ENCODE results near the gene NEURL2.

The NEURL2 gene

GRCh38 chr20:45918779-45919537, 27.9 kb upstream of the NEURL2 start:
- Histone ChIP-seq H3K27me3 (ENCODE audit: control insufficient read depth, insufficient read depth, low read length) (no peaks in the 10 kb centered on the region), H3K4me1 (peaks cover under 1% of the 10 kb centered on the region), H3K36me3 (ENCODE audit: control insufficient read depth, insufficient read depth, low read length) (no peaks in the 10 kb centered on the region), H3K9me3 (ENCODE audit: control insufficient read depth, low read length) (no peaks in the 10 kb centered on the region), H3K79me2 (no peaks in the 10 kb centered on the region), H3K9ac (no peak overlapping the region), H3K4me2 (ENCODE audit: low read length) (no peak overlapping the region), H3K27ac (peak overlapping the region; percentile 24), H2AFZ (no peak overlapping the region), H3K4me3 (ENCODE audit: low read depth, low read length) (no peak overlapping the region)
- no peak for TF ChIP-seq CTCF (IDR thresholded peaks at IDR 0.05)

- no peak overlapping the region for H3K4me2 ChIP-seq (ENCODE audit: low read length)
- no peak overlapping the region for H2AFZ ChIP-seq
- H3K9me3 ChIP-seq (ENCODE audit: control insufficient read depth, low read length), result no peaks in the 10 kb centered on the region
- H3K36me3 ChIP-seq (ENCODE audit: control insufficient read depth, insufficient read depth, low read length), result no peaks in the 10 kb centered on the region
- no peak overlapping the region for H3K4me3 ChIP-seq (ENCODE audit: low read depth, low read length)
- TF ChIP-seq CTCF (IDR thresholded peaks at IDR 0.05), result no peak
- peak overlapping the region; percentile 3 for H3K27ac ChIP-seq
- no peaks in the 10 kb centered on the region for H3K4me1 ChIP-seq
- no peaks in the 10 kb centered on the region for H3K79me2 ChIP-seq
- no peak overlapping the region for H3K9ac ChIP-seq
- no peaks in the 10 kb centered on the region for H3K27me3 ChIP-seq (ENCODE audit: control insufficient read depth, insufficient read depth, low read length)
Measured at GRCh38 chr20:45918182-45918737, 27.3 kb upstream of the NEURL2 start.

GRCh38 chr20:45917790-45918141, 26.8 kb upstream of the NEURL2 start:
- Histone ChIP-seq H3K27ac (peak overlapping the region; percentile 3), H2AFZ (no peak overlapping the region), H3K36me3 (ENCODE audit: control insufficient read depth, insufficient read depth, low read length) (no peaks in the 10 kb centered on the region), H3K9ac (no peak overlapping the region), H3K79me2 (no peaks in the 10 kb centered on the region), H3K4me1 (no peaks in the 10 kb centered on the region), H3K9me3 (ENCODE audit: control insufficient read depth, low read length) (no peaks in the 10 kb centered on the region), H3K27me3 (ENCODE audit: control insufficient read depth, insufficient read depth, low read length) (no peaks in the 10 kb centered on the region), H3K4me2 (ENCODE audit: low read length) (no peak overlapping the region), H3K4me3 (ENCODE audit: low read depth, low read length) (no peak overlapping the region)
- no peak for TF ChIP-seq CTCF (IDR thresholded peaks at IDR 0.05)

GRCh38 chr20:45913116-45913515, 22.1 kb upstream of the NEURL2 start:
- Histone ChIP-seq H3K4me3 (ENCODE audit: low read depth, low read length) (no peak overlapping the region), H3K27me3 (ENCODE audit: control insufficient read depth, insufficient read depth, low read length) (no peaks in the 10 kb centered on the region), H3K9ac (no peak overlapping the region), H3K4me1 (peaks cover 8% of the 10 kb centered on the region), H3K27ac (no peak overlapping the region), H3K79me2 (no peaks in the 10 kb centered on the region), H3K9me3 (ENCODE audit: control insufficient read depth, low read length) (no peaks in the 10 kb centered on the region), H2AFZ (no peak overlapping the region), H3K36me3 (ENCODE audit: control insufficient read depth, insufficient read depth, low read length) (no peaks in the 10 kb centered on the region), H3K4me2 (ENCODE audit: low read length) (no peak overlapping the region)
- TF ChIP-seq CTCF (IDR thresholded peaks at IDR 0.05), result no peak

GRCh38 chr20:45912344-45912682, 21.3 kb upstream of the NEURL2 start:
- Histone ChIP-seq H3K4me2 (ENCODE audit: low read length) (peak overlapping the region; percentile 32), H3K79me2 (no peaks in the 10 kb centered on the region), H3K9ac (peak overlapping the region; percentile 22), H3K4me3 (ENCODE audit: low read depth, low read length) (no peak overlapping the region), H3K27me3 (ENCODE audit: control insufficient read depth, insufficient read depth, low read length) (no peaks in the 10 kb centered on the region), H2AFZ (peak overlapping the region; percentile 94), H3K27ac (no peak overlapping the region), H3K4me1 (peaks cover 8% of the 10 kb centered on the region), H3K9me3 (ENCODE audit: control insufficient read depth, low read length) (no peaks in the 10 kb centered on the region), H3K36me3 (ENCODE audit: control insufficient read depth, insufficient read depth, low read length) (no peaks in the 10 kb centered on the region)
- TF ChIP-seq CTCF (IDR thresholded peaks at IDR 0.05), result no peak
